PC-9 (cell line): ENCODE results near the gene MAP2K5. TPM values are rescaled to one million over a fixed set of nuclear protein-coding genes. Genes with fewer than 3 reads are reported as not detected.

Experiments
- BruUV-seq: library from RNA; stranded (reverse); fragments of 400-500 nt; replicated peaks from 2 replicates; lab custom pipeline; 2021; lab: Mats Ljungman, UMichigan
- CTCF ChIA-PET: fragments of 300-600 bp; sonication (Branson Sonifier 250); formaldehyde crosslinking; loops from one replicate; lab custom pipeline; 2022; ENCODE audit warnings: antibody characterized with exemption; lab: Charles Lee
- POLR2A ChIA-PET: fragments of 300-600 bp; sonication (Branson Sonifier 250); formaldehyde crosslinking; loops from one replicate; lab custom pipeline; 2022; ENCODE audit warnings: antibody characterized with exemption; ENCODE audit not compliant: unreplicated experiment; lab: Charles Lee
- DNase-seq, 2 experiments: peaks; one replicate each; pipeline versions ENCODE4 v3.0.0 to v3.0.0-alpha.2; 2015 to 2022; ENCODE audit warnings: mixed read lengths in 1 of 2
- H2AFZ ChIP-seq: fragments of 200-600 bp; sonication (generic); 2 replicates; pipeline ENCODE4 v1.8.1; 2017; ENCODE audit warnings: antibody characterized with exemption
- H3F3A ChIP-seq: fragments of 200-600 bp; sonication (generic); 2 replicates; pipeline ENCODE4 v1.8.1; 2017; ENCODE audit warnings: antibody characterized with exemption, mild to moderate bottlenecking, low read depth; ENCODE audit not compliant: insufficient read depth
- H3K27ac ChIP-seq: fragments of 200-600 bp; sonication (generic); 2 replicates; pipeline ENCODE4 v1.6.1; 2016; ENCODE audit warnings: mixed run types
- H3K27me3 ChIP-seq: fragments of 200-600 bp; sonication (generic); 2 replicates; pipeline ENCODE4 v1.6.1; 2016; ENCODE audit warnings: low read depth, mixed run types; ENCODE audit not compliant: insufficient read depth
- H3K36me3 ChIP-seq: fragments of 200-600 bp; sonication (generic); 2 replicates; pipeline ENCODE4 v1.6.1; 2016; ENCODE audit warnings: low read depth, mixed run types
- H3K4me1 ChIP-seq: fragments of 200-600 bp; sonication (generic); replicated peaks from 2 replicates; pipeline ENCODE4 v1.6.1; 2016; ENCODE audit warnings: mixed run types; ENCODE audit not compliant: insufficient read depth
- H3K4me2 ChIP-seq: fragments of 200-600 bp; sonication (generic); 2 replicates; pipeline ENCODE4 v1.6.1; 2017; ENCODE audit warnings: mixed run types
- H3K4me3 ChIP-seq: fragments of 200-600 bp; sonication (generic); 2 replicates; pipeline ENCODE4 v1.6.1; 2016; ENCODE audit warnings: mixed run types
- H3K79me2 ChIP-seq: fragments of 200-600 bp; sonication (generic); 2 replicates; pipeline ENCODE4 v1.6.1; 2017; ENCODE audit warnings: low read depth, mixed run types
- H3K9me2 ChIP-seq: fragments of 200-600 bp; sonication (generic); 2 replicates; pipeline ENCODE4 v1.8.1; 2017; ENCODE audit warnings: mild to moderate bottlenecking; ENCODE audit not compliant: insufficient read depth
- H3K9me3 ChIP-seq: fragments of 200-600 bp; sonication (generic); 2 replicates; pipeline ENCODE4 v1.8.1; 2016; ENCODE audit warnings: low read depth; ENCODE audit not compliant: insufficient read depth
- H4K20me1 ChIP-seq: fragments of 200-600 bp; sonication (generic); 2 replicates; pipeline ENCODE4 v1.8.1; 2017; ENCODE audit not compliant: insufficient read depth
- CTCF ChIP-seq: fragments of 200-600 bp; sonication (generic); conservative IDR thresholded peaks from 2 replicates; pipeline ENCODE4 v1.6.1; 2017; ENCODE audit warnings: mixed run types, antibody characterized with exemption, mild to moderate bottlenecking, moderate library complexity
- EZH2 ChIP-seq: fragments of 200-600 bp; sonication (generic); IDR thresholded peaks from 2 replicates; pipeline ENCODE4 v1.8.0; 2017; ENCODE audit warnings: antibody characterized with exemption, low read depth
- intact Hi-C: fragments of 100-400 bp; cut with micrococcal nuclease; formaldehyde crosslinking; loops from one replicate; pipeline ENCODE4 v1.10.0; 2022; ENCODE audit not compliant: unreplicated experiment
- total RNA-seq: library from RNA; stranded (reverse); gene quantifications from 2 replicates; pipeline ENCODE4 v1.2.3, GENCODE V29; 2021

The MAP2K5 gene
- total RNA-seq, 1 experiment from 2014 or later: 26.9 TPM

- no peaks in the 10 kb centered on the region for H4K20me1 ChIP-seq
- no peaks in the 10 kb centered on the region for H3K27me3 ChIP-seq
- no peaks in the 10 kb centered on the region for H3K9me3 ChIP-seq
- DNase-seq: no peak
- H3K79me2 ChIP-seq: no peaks in the 10 kb centered on the region
- H2AFZ ChIP-seq: no peak overlapping the region
- no TSS peak for BruUV-seq
- CTCF ChIA-PET: no interaction called here
- POLR2A ChIA-PET: no interaction called here
- no peaks in the 10 kb centered on the region for H3K9me2 ChIP-seq
- H3K36me3 ChIP-seq: no peaks in the 10 kb centered on the region
- no peak overlapping the region for H3K4me2 ChIP-seq
- no peak for TF ChIP-seq CTCF
- TF ChIP-seq EZH2: no peak
- intact Hi-C loops: no loop called here
- no peaks in the 10 kb centered on the region for H3K4me1 ChIP-seq
- H3K27ac ChIP-seq: no peak overlapping the region
- no peaks in the 10 kb centered on the region for H3F3A ChIP-seq
- no peak overlapping the region for H3K4me3 ChIP-seq
These were observed 52.3 kb downstream of the MAP2K5 start for GRCh38 chr15:67594770-67595169.

- H3K27ac ChIP-seq: no peak overlapping the region
- POLR2A ChIA-PET: no interaction called here
- H3F3A ChIP-seq: no peaks in the 10 kb centered on the region
- no peak for TF ChIP-seq CTCF
- TF ChIP-seq EZH2: no peak
- H3K9me2 ChIP-seq: no peaks in the 10 kb centered on the region
- CTCF ChIA-PET: interaction anchor here (0.5 kb wide), 1 partner anchor 1701 kb away, joined by 3 read pairs; no protein-coding TSS in a partner anchor
- DNase-seq: no peak
- no peaks in the 10 kb centered on the region for H4K20me1 ChIP-seq
- H3K9me3 ChIP-seq: no peaks in the 10 kb centered on the region
- H3K27me3 ChIP-seq: no peaks in the 10 kb centered on the region
- H2AFZ ChIP-seq: no peak overlapping the region
- intact Hi-C loops: no loop called here
- no peak overlapping the region for H3K4me2 ChIP-seq
- no peaks in the 10 kb centered on the region for H3K4me1 ChIP-seq
- H3K4me3 ChIP-seq: no peak overlapping the region
- no peaks in the 10 kb centered on the region for H3K79me2 ChIP-seq
- H3K36me3 ChIP-seq: no peaks in the 10 kb centered on the region
- no TSS peak for BruUV-seq
These were observed 53.1 kb downstream of the MAP2K5 start for GRCh38 chr15:67595572-67595971.

GRCh38 chr15:67601073-67601472, 58.6 kb downstream of the MAP2K5 start:
- Histone ChIP-seq H3K4me1 (no peaks in the 10 kb centered on the region), H3K36me3 (no peaks in the 10 kb centered on the region), H3K4me2 (no peak overlapping the region), H3K27ac (no peak overlapping the region), H3K9me2 (no peaks in the 10 kb centered on the region), H3K9me3 (no peaks in the 10 kb centered on the region), H3F3A (no peaks in the 10 kb centered on the region), H2AFZ (no peak overlapping the region), H4K20me1 (no peaks in the 10 kb centered on the region), H3K4me3 (no peak overlapping the region), H3K79me2 (no peaks in the 10 kb centered on the region), H3K27me3 (no peaks in the 10 kb centered on the region)
- ChIA-PET POLR2A (no interaction called here), CTCF (no interaction called here)
- intact Hi-C loops: no loop called here
- DNase-seq: no peak
- TF ChIP-seq CTCF (no peak), EZH2 (no peak)
- BruUV-seq: no TSS peak
